Retinal pigment epithelial cell (primary cell): ENCODE measurements around the gene PRSS27.

ENCODE experiments used
- DNase-seq: peaks from one replicate; pipeline ENCODE4 v3.0.0-alpha.2; 2010; ENCODE audit warnings: low read depth
- H3K4me3 ChIP-seq: 2 replicates; pipeline ENCODE4 v1.5.1; 2011; ENCODE audit warnings: mild to moderate bottlenecking, low read length, control low read depth, moderate library complexity
- CTCF ChIP-seq: conservative IDR thresholded peaks from 2 replicates; pipeline ENCODE4 v1.5.1; 2011; ENCODE audit warnings: low read depth, low read length, control low read depth, inconsistent platforms

PRSS27 gene

GRCh38 chr16:2720064-2720457 lies at the start of gene PRSS27:
PRSS27 (minus strand) TSS chr16:2720224; CDS start chr16:2720160, 64 bp downstream.
- H3K4me3 ChIP-seq, result peak within 1 kb of the TSS; percentile 51
- TF ChIP-seq CTCF, result no peak
- no peak for DNase-seq

DNA sequence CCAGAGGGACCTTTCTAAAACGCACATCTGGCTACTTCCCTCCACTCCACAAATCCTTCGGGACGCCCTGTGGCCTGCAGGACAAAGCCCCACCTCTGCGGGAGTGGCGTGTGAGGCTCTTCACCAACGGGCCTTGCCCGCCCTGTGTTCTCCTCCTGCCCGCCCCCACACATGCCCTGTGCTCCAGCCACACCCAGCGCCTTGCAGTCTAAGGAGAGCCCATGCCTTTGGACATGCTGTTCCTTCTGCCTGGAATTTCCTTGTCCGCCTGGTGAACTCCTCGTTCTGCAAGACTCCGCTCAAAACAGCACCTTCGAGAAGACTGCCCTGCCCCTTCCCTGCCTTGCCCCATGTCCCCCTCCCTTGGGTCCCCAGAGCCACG lies 49.6 kb upstream of the PRSS27 start:
- DNase-seq, result no peak
- H3K4me3 ChIP-seq, result no peak overlapping the region
- TF ChIP-seq CTCF, result no peak

- no peak overlapping the region for H3K4me3 ChIP-seq
- TF ChIP-seq CTCF, result no peak
Observed at GRCh38 chr16:2769100-2769529, 49.1 kb upstream of the PRSS27 start.

GRCh38 chr16:2768403-2769089 lies 48.5 kb upstream of the PRSS27 start:
- TF ChIP-seq CTCF, result no peak
- no peak for DNase-seq
- no peak overlapping the region for H3K4me3 ChIP-seq

More at GRCh38 chr16:2769100-2769529, 49.1 kb upstream of the PRSS27 start:
- DNase-seq, result no peak

DNA sequence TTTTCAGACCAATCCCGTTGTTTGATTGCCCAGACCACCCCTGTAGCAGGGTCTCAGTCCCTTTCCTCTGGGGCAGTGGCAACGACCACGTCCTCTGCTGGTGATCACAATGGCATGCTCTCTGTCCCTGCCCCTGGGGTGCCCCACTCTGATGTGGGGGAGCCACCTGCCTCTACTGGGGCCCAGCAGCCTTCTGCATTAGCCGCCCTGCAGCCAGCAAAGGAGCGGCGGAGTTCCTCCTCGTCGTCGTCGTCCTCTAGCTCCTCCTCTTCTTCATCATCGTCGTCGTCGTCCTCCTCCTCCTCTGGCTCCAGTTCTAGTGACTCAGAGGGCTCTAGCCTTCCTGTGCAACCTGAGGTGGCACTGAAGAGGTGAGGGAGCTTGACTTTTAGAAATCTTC lies 47.9 kb upstream of the PRSS27 start:
- H3K4me3 ChIP-seq, result no peak overlapping the region
- DNase-seq, result no peak
- TF ChIP-seq CTCF, result no peak

DNA sequence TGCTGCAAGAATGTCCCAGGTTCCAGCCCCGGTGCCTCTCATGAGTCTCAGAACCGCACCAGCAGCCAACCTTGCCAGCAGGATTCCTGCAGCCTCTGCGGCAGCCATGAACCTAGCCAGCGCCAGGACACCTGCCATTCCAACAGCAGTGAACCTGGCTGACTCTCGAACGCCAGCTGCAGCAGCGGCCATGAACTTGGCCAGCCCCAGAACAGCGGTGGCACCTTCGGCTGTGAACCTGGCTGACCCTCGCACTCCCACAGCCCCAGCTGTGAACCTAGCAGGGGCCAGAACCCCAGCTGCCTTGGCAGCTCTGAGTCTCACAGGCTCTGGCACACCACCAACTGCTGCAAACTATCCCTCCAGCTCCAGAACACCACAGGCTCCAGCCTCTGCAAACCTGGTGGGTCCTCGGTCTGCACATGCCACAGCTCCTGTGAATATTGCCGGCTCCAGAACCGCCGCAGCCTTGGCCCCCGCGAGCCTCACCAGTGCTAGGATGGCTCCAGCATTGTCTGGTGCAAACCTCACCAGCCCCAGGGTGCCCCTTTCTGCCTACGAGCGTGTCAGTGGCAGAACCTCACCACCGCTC lies 47.2 kb upstream of the PRSS27 start:
- DNase-seq, result no peak
- no peak overlapping the region for H3K4me3 ChIP-seq
- no peak for TF ChIP-seq CTCF
